Measurements from ENCODE around the gene ARHGEF28. TPM values are rescaled to one million over a fixed set of nuclear protein-coding genes. Genes with fewer than 3 reads are reported as not detected.

Gene ARHGEF28
- polyA plus RNA-seq, 1 experiment: 8.8 TPM

- H3K9me3 ChIP-seq (ENCODE audit: control insufficient read depth, insufficient read depth, low read length): no peaks in the 10 kb centered on the region
- no peaks in the 10 kb centered on the region for H3K27me3 ChIP-seq (ENCODE audit: control insufficient read depth, insufficient read depth, low read length)
- ChIA-PET CTCF (interaction anchor here (1.5 kb wide), 1 partner anchor 159 kb away, joined by 4 read pairs; no protein-coding TSS in a partner anchor), POLR2A (interaction anchor here (0.9 to 1.3 kb wide), 3 partner anchors 14 to 57 kb away, joined by 3 to 7 read pairs (median 6); no protein-coding TSS in a partner anchor)
- DNase-seq (ENCODE audit: low read depth, low spot score): no peak
- TF ChIP-seq CTCF (IDR thresholded peaks at IDR 0.05; ENCODE audit: low read depth, low read length): no peak
- H3K4me3 ChIP-seq (ENCODE audit: low read depth, low read length): no peak overlapping the region
- no peak overlapping the region for H3K27ac ChIP-seq (ENCODE audit: low read depth, low read length)
Observed at GRCh38 chr5:73749485-73750270, 123.7 kb downstream of the ARHGEF28 start.

- no peak for TF ChIP-seq CTCF (IDR thresholded peaks at IDR 0.05; ENCODE audit: low read depth, low read length)
- ChIA-PET CTCF (interaction anchor here (0.7 kb wide), 1 partner anchor 160 kb away, joined by 4 read pairs; no protein-coding TSS in a partner anchor), POLR2A (no interaction called here)
- Histone ChIP-seq H3K9me3 (ENCODE audit: control insufficient read depth, insufficient read depth, low read length) (no peaks in the 10 kb centered on the region), H3K27me3 (ENCODE audit: control insufficient read depth, insufficient read depth, low read length) (no peaks in the 10 kb centered on the region), H3K27ac (ENCODE audit: low read depth, low read length) (no peak overlapping the region), H3K4me3 (ENCODE audit: low read depth, low read length) (no peak overlapping the region)
- DNase-seq (ENCODE audit: low read depth, low spot score): no peak
Observed at GRCh38 chr5:73751254-73751914, 125.4 kb downstream of the ARHGEF28 start.

- CTCF ChIA-PET: no interaction called here
- DNase-seq (ENCODE audit: low read depth, low spot score): no peak
Observed at GRCh38 chr5:73754254-73754653, 128.3 kb downstream of the ARHGEF28 start.

GRCh38 chr5:73757416-73757815 lies 131.4 kb downstream of the ARHGEF28 start:
- no peaks in the 10 kb centered on the region for H3K9me3 ChIP-seq (ENCODE audit: control insufficient read depth, insufficient read depth, low read length)
- ChIA-PET POLR2A (no interaction called here), CTCF (no interaction called here)
- no peak for TF ChIP-seq CTCF (IDR thresholded peaks at IDR 0.05; ENCODE audit: low read depth, low read length)
- no peak overlapping the region for H3K4me3 ChIP-seq (ENCODE audit: low read depth, low read length)
- no peak overlapping the region for H3K27ac ChIP-seq (ENCODE audit: low read depth, low read length)
- H3K27me3 ChIP-seq (ENCODE audit: control insufficient read depth, insufficient read depth, low read length): no peaks in the 10 kb centered on the region
- DNase-seq (ENCODE audit: low read depth, low spot score): no peak

More at GRCh38 chr5:73754254-73754653, 128.3 kb downstream of the ARHGEF28 start:
- H3K4me3 ChIP-seq (ENCODE audit: low read depth, low read length): no peak overlapping the region
- H3K27ac ChIP-seq (ENCODE audit: low read depth, low read length): no peak overlapping the region
- no peak for TF ChIP-seq CTCF (IDR thresholded peaks at IDR 0.05; ENCODE audit: low read depth, low read length)
- no peaks in the 10 kb centered on the region for H3K9me3 ChIP-seq (ENCODE audit: control insufficient read depth, insufficient read depth, low read length)
- H3K27me3 ChIP-seq (ENCODE audit: control insufficient read depth, insufficient read depth, low read length): no peaks in the 10 kb centered on the region
- POLR2A ChIA-PET: no interaction called here

GRCh38 chr5:73759771-73760170 lies 133.8 kb downstream of the ARHGEF28 start:
- Histone ChIP-seq H3K27me3 (ENCODE audit: control insufficient read depth, insufficient read depth, low read length) (no peaks in the 10 kb centered on the region), H3K27ac (ENCODE audit: low read depth, low read length) (no peak overlapping the region), H3K9me3 (ENCODE audit: control insufficient read depth, insufficient read depth, low read length) (no peaks in the 10 kb centered on the region), H3K4me3 (ENCODE audit: low read depth, low read length) (no peak overlapping the region)
- DNase-seq (ENCODE audit: low read depth, low spot score): no peak
- no peak for TF ChIP-seq CTCF (IDR thresholded peaks at IDR 0.05; ENCODE audit: low read depth, low read length)
- CTCF ChIA-PET: interaction anchor here (1.0 to 1.5 kb wide), 2 partner anchors 142 to 169 kb away, joined by 3 to 9 read pairs; no protein-coding TSS in a partner anchor
- POLR2A ChIA-PET: no interaction called here

Measured in AG04450 (cell line).